Naive thymus-derived CD4-positive, alpha-beta T cell (primary cell): ENCODE results near the gene DNAJC11. TPM values are rescaled to one million over a fixed set of nuclear protein-coding genes. Genes with fewer than 3 reads are reported as not detected.
A peak's percentile ranks its signal among the peaks of the same experiment; 100 is the strongest.

Experiments used
- ATAC-seq: fragments of 150-1000 bp; cut with Tn5 transposase; 2 replicates; pipeline ENCODE4 v1.10.0; 2021; ENCODE audit warnings: mild to moderate bottlenecking, moderate library complexity
- CTCF ChIA-PET: fragments of 350-600 bp; sonication (Branson Sonifier 250); formaldehyde crosslinking; loops from one replicate; lab custom pipeline; 2021; ENCODE audit warnings: antibody characterized with exemption; lab: Charles Lee
- POLR2A ChIA-PET: fragments of 350-600 bp; sonication (Branson Sonifier 250); formaldehyde crosslinking; loops from one replicate; lab custom pipeline; 2021; ENCODE audit warnings: antibody characterized with exemption, inconsistent platforms; lab: Charles Lee
- DNase-seq, 9 donors: peaks; one replicate each; pipeline versions ENCODE4 v3.0.0 to v3.0.0-alpha.2; 2020 to 2022; ENCODE audit warnings: mixed read lengths in 1 of 9
- H3K27ac ChIP-seq: one replicate; pipeline ENCODE4 v1.7.0; 2013; ENCODE audit warnings: mild to moderate bottlenecking, low read depth, low read length, moderate library complexity
- H3K27me3 ChIP-seq, 2 donors: one replicate each; pipeline ENCODE4 v1.7.0; 2013; ENCODE audit warnings: low read length in 2 of 2, mild to moderate bottlenecking in 2 of 2, moderate library complexity in 2 of 2; ENCODE audit not compliant: control insufficient read depth in 2 of 2, insufficient read depth in 2 of 2
- H3K36me3 ChIP-seq, 3 experiments: 1 replicate in 2 of 3; 2 replicates in 1 of 3; pipeline ENCODE4 v1.7.0; 2013; ENCODE audit warnings: low read length in 3 of 3, mild to moderate bottlenecking in 3 of 3, moderate library complexity in 1 of 3; ENCODE audit not compliant: insufficient read depth in 3 of 3, control insufficient read depth in 2 of 3
- H3K4me1 ChIP-seq, 2 donors: one replicate each; pipeline ENCODE4 v1.7.0; 2013; ENCODE audit warnings: low read length in 2 of 2, mild to moderate bottlenecking in 2 of 2, moderate library complexity in 1 of 2; ENCODE audit not compliant: control insufficient read depth in 2 of 2, insufficient read depth in 2 of 2
- H3K4me3 ChIP-seq: 2 replicates; pipeline ENCODE4 v1.7.0; 2013; ENCODE audit warnings: mild to moderate bottlenecking, low read length
- H3K9me3 ChIP-seq, 3 experiments: 1 replicate in 2 of 3; 2 replicates in 1 of 3; pipeline ENCODE4 v1.7.0; 2013; ENCODE audit warnings: low read length in 3 of 3; ENCODE audit not compliant: control insufficient read depth in 2 of 3
- H3K27ac Mint-ChIP-seq, 9 donors: one replicate each; pipeline ENCODE4 v1.8.0; 2020 to 2022; ENCODE audit warnings: mixed read lengths in 9 of 9, mild to moderate bottlenecking in 8 of 9, moderate library complexity in 5 of 9, inconsistent platforms in 2 of 9
- H3K27me3 Mint-ChIP-seq, 5 donors: one replicate each; pipeline ENCODE4 v1.8.0; 2021 to 2022; ENCODE audit warnings: mixed read lengths in 5 of 5, mild to moderate bottlenecking in 1 of 5
- H3K36me3 Mint-ChIP-seq, 5 donors: one replicate each; pipeline ENCODE4 v1.8.0; 2020 to 2022; ENCODE audit warnings: mixed read lengths in 5 of 5, mild to moderate bottlenecking in 3 of 5, inconsistent platforms in 1 of 5
- H3K4me1 Mint-ChIP-seq, 7 donors: one replicate each; pipeline ENCODE4 v1.8.0; 2020 to 2022; ENCODE audit warnings: mixed read lengths in 7 of 7, mild to moderate bottlenecking in 3 of 7, inconsistent platforms in 1 of 7
- H3K4me3 Mint-ChIP-seq, 10 donors: one replicate each; pipeline ENCODE4 v1.8.0; 2020 to 2022; ENCODE audit warnings: mild to moderate bottlenecking in 10 of 10, mixed read lengths in 10 of 10, moderate library complexity in 6 of 10, inconsistent platforms in 2 of 10
- H3K9me3 Mint-ChIP-seq, 11 donors: one replicate each; pipeline ENCODE4 v1.8.0; 2020 to 2022; ENCODE audit warnings: mixed read lengths in 11 of 11, mild to moderate bottlenecking in 4 of 11, inconsistent platforms in 1 of 11, moderate library complexity in 1 of 11
- intact Hi-C, 2 donors: fragments of 100-400 bp; cut with micrococcal nuclease; formaldehyde crosslinking; loops; one replicate each; pipeline ENCODE4 v1.15.1; 2023
- polyA plus RNA-seq, 2 donors: library from polyadenylated mRNA; unstranded; fragments of 300-500 nt; fragmentation: Illumina TruSeq; gene quantifications; one replicate each; pipeline ENCODE4 v1.2.3, GENCODE V29; 2021
- total RNA-seq, 6 experiments: library from RNA in 5 of 6; stranded (reverse) in 5 of 6; gene quantifications; 1 replicate in 5 of 6; 2 replicates in 1 of 6; pipeline ENCODE4 v1.2.3 and lab custom pipeline; 2021 to 2026

The DNAJC11 gene
- total and polyA plus RNA-seq, 7 experiments from 2014 or later, result 19.2 to 49.7 (median 42.9) TPM

GRCh38 chr1:6622396-6623152, 79.0 kb downstream of the DNAJC11 start:
- H3K4me1 Mint-ChIP-seq, result peaks cover 5 to 27% (median 25%) of the 10 kb centered on the region in 7 donors
- no peak overlapping the region for H3K27ac ChIP-seq
- peak overlapping the region in 1 of 9 donors; percentile 69 for H3K27ac Mint-ChIP-seq
- no peaks in the 10 kb centered on the region for H3K9me3 Mint-ChIP-seq
- no peaks in the 10 kb centered on the region for H3K27me3 Mint-ChIP-seq
- H3K27me3 ChIP-seq, result no peaks in the 10 kb centered on the region
- H3K36me3 ChIP-seq, result peaks cover 0 to 39% (median 0%) of the 10 kb centered on the region in 3 experiments
- CTCF ChIA-PET, result interaction anchor here (1.2 to 2.0 kb wide), 3 partner anchors 18 to 21 kb away, joined by 3 to 7 read pairs (median 3); no protein-coding TSS in a partner anchor
- DNase-seq, result no peak
- POLR2A ChIA-PET, result interaction anchor here (0.6 to 14.2 kb wide), 3 partner anchors 19 to 71 kb away, joined by 3 to 246 read pairs (median 4); partner anchors contain the start of genes KLHL21 and ZBTB48
- peaks cover 0 to 9% (median 3%) of the 10 kb centered on the region in 5 donors for H3K36me3 Mint-ChIP-seq
- H3K9me3 ChIP-seq, result no peaks in the 10 kb centered on the region
- no peak for ATAC-seq
- intact Hi-C loops, result no loop called here
- peak overlapping the region in 2 of 10 donors; percentile 2 to 9 for H3K4me3 Mint-ChIP-seq
- H3K4me3 ChIP-seq, result no peak overlapping the region
- peaks cover 13 to 18% of the 10 kb centered on the region in 2 donors for H3K4me1 ChIP-seq

DNA sequence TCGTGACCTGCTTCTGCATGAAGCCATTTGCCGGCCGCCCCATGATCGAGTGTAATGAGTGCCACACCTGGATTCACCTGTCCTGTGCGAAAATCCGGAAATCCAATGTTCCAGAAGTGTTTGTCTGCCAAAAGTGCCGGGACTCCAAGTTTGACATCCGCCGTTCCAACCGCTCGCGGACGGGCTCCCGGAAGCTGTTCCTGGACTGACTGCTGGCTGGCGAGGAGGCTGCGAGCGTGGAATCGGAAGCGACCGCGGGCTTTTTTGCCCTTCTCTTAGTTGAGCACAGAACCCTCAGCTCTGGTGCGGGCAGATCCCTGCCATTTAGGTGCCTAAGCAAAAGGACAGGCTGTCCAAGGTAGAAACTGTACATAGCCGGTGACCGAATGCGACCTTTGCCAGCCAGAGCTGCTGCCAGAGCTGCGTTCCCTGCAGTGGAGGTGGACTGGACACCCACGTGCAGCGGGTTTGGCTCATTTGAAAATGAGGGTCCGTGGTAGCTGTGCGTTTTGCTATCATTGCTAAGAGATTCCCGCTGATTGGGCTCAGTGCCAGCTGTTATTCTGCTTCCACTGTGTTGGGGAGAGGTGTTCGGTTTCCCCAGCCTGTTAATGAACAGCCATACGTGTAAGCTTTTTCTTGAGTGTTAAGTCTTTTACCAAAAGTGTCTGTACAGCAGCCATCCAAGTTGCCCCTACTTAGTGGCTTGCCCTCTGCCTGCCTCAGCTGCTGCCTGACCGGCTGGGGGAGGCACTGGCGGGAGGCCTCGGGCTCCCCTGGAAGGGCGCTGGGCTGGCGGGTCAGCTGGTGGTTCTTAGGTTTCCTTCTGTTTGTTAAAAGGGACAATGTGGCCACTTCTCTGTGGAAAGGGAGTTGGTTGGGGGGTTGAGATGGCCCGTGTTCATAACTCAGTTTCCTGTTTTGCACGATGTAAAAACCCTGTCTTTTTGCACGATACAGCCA, 79.9 kb downstream of the DNAJC11 start:
- H3K4me3 Mint-ChIP-seq, result no peak overlapping the region
- H3K27ac ChIP-seq, result no peak overlapping the region
- ATAC-seq (no peak), DNase-seq (no peak)
- H3K4me1 Mint-ChIP-seq, result peaks cover under 1 to 21% (median 16%) of the 10 kb centered on the region in 7 donors
- no peaks in the 10 kb centered on the region for H3K9me3 ChIP-seq
- H3K36me3 ChIP-seq, result peaks cover 0 to 38% (median 0%) of the 10 kb centered on the region in 3 experiments
- POLR2A ChIA-PET, result interaction anchor here (0.6 to 14.2 kb wide), 8 partner anchors 18 to 172 kb away, joined by 3 to 246 read pairs (median 3); partner anchors contain the start of genes KLHL21 and ZBTB48
- CTCF ChIA-PET, result interaction anchor here (1.2 to 1.3 kb wide), 2 partner anchors 17 to 20 kb away, joined by 3 read pairs; no protein-coding TSS in a partner anchor
- H3K27ac Mint-ChIP-seq, result no peak overlapping the region
- H3K4me3 ChIP-seq, result no peak overlapping the region
- intact Hi-C loops, result no loop called here
- H3K27me3 ChIP-seq, result no peaks in the 10 kb centered on the region
- H3K36me3 Mint-ChIP-seq, result peaks cover 0 to 8% (median 3%) of the 10 kb centered on the region in 5 donors
- H3K4me1 ChIP-seq, result peaks cover 10 to 13% of the 10 kb centered on the region in 2 donors
- no peaks in the 10 kb centered on the region for H3K27me3 Mint-ChIP-seq
- no peaks in the 10 kb centered on the region for H3K9me3 Mint-ChIP-seq

DNA sequence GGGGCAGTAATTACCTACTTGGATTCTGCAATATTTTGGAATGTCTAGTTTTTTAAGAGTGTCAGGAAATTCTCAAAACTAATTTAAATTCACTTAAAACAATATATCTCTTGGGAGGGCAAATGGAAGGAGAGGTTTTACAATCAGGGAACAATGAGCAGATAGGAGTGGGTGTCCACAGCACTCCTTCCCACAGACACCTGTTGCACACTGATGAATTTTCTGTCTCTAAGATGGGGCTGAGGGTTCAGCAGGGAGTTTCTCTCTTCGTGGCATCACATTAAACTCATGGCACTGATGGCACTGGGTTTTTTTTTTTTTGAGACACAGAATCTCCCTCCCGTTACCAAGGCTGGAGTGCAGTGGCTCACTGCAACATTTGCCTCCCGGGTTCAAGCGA, 82.6 kb downstream of the DNAJC11 start:
- H3K27ac ChIP-seq, result no peak overlapping the region
- Mint-ChIP-seq H3K9me3 (no peaks in the 10 kb centered on the region), H3K27me3 (no peaks in the 10 kb centered on the region), H3K4me3 (no peak overlapping the region), H3K4me1 (peaks cover 6 to 20% (median 11%) of the 10 kb centered on the region in 7 donors), H3K27ac (no peak overlapping the region), H3K36me3 (peaks cover 0 to 7% (median 3%) of the 10 kb centered on the region in 5 donors)
- peaks cover 0 to 6% of the 10 kb centered on the region in 2 donors for H3K4me1 ChIP-seq
- peaks cover 0 to 41% (median 0%) of the 10 kb centered on the region in 3 experiments for H3K36me3 ChIP-seq
- H3K4me3 ChIP-seq, result no peak overlapping the region
- no peak for ATAC-seq
- POLR2A ChIA-PET, result interaction anchor here (1.4 to 14.2 kb wide), 2 partner anchors 15 to 40 kb away, joined by 5 to 246 read pairs; partner anchors contain the start of genes KLHL21 and ZBTB48
- intact Hi-C loops, result no loop called here
- DNase-seq, result no peak
- H3K27me3 ChIP-seq, result no peaks in the 10 kb centered on the region
- H3K9me3 ChIP-seq, result no peaks in the 10 kb centered on the region
- CTCF ChIA-PET, result no interaction called here

DNA sequence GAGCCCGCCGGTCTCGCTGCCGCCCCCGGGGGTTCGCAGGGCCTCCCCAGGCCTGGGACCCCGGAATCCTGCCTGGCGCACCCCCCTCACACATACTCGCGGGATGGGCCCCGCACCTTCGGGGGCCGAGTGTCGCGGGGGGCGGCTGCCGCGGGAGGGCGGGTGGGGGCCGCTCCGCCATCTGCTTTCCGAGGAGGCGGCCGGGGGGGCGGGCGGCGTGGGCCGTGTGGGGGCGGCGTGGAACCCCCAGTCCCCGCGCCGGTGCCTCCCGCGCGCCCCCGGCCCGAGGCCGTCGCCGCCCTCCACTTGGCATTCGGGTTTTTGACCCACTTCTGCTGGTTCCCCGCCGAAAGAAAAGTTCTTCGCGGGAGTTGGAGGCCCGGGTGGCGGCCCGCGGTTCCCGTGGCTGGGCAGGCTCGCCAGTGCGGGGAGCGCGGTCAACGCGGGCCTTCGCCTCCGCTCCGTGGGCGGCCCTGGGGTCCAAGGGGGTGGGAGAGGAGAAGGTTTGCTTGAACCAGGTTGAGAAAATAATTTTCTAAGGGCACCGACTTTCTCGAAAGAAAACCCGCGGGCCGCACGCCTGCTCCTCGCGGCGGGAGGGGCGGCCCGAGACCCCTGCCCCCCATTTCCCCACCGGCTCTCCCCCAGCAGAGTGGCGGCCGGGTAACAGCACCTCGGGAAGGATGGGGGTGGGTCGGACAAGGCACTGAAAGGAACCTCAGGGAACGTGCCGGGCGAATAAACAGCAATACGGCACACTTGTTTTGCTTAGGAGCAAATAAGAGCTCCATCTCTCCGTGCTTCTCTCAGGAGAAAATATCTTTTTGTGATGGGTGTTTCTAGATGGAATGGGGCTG, 86.5 kb downstream of the DNAJC11 start:
- no peaks in the 10 kb centered on the region for H3K9me3 ChIP-seq
- peak in 2 of 9 donors; percentile 17 to 43 for DNase-seq
- peaks cover 0 to 14% of the 10 kb centered on the region in 2 donors for H3K4me1 ChIP-seq
- intact Hi-C loops, result no loop called here
- no peak overlapping the region for H3K4me3 ChIP-seq
- ChIA-PET POLR2A (interaction anchor here (0.6 to 14.2 kb wide), 5 partner anchors 9 to 124 kb away, joined by 3 to 246 read pairs (median 5); partner anchors contain the start of genes KLHL21, NOL9 and ZBTB48), CTCF (interaction anchor here (0.9 to 1.6 kb wide), 2 partner anchors 35 to 40 kb away, joined by 4 to 5 read pairs; partner anchors contain the start of gene ZBTB48)
- no peaks in the 10 kb centered on the region for H3K9me3 Mint-ChIP-seq
- H3K27ac Mint-ChIP-seq, result peak overlapping the region; percentile 3 to 93 (median 82)
- H3K4me1 Mint-ChIP-seq, result peaks cover 16 to 37% (median 25%) of the 10 kb centered on the region in 7 donors
- H3K27me3 Mint-ChIP-seq, result peaks cover 0 to 2% (median 0%) of the 10 kb centered on the region in 5 donors
- peak overlapping the region; percentile 57 to 93 (median 79) for H3K4me3 Mint-ChIP-seq
- ATAC-seq, result no peak
- peaks cover 0 to 21% (median 0%) of the 10 kb centered on the region in 3 experiments for H3K36me3 ChIP-seq
- H3K27me3 ChIP-seq, result no peaks in the 10 kb centered on the region
- H3K36me3 Mint-ChIP-seq, result peaks cover 0 to 5% (median 2%) of the 10 kb centered on the region in 5 donors
- peak overlapping the region; percentile 72 for H3K27ac ChIP-seq

DNA sequence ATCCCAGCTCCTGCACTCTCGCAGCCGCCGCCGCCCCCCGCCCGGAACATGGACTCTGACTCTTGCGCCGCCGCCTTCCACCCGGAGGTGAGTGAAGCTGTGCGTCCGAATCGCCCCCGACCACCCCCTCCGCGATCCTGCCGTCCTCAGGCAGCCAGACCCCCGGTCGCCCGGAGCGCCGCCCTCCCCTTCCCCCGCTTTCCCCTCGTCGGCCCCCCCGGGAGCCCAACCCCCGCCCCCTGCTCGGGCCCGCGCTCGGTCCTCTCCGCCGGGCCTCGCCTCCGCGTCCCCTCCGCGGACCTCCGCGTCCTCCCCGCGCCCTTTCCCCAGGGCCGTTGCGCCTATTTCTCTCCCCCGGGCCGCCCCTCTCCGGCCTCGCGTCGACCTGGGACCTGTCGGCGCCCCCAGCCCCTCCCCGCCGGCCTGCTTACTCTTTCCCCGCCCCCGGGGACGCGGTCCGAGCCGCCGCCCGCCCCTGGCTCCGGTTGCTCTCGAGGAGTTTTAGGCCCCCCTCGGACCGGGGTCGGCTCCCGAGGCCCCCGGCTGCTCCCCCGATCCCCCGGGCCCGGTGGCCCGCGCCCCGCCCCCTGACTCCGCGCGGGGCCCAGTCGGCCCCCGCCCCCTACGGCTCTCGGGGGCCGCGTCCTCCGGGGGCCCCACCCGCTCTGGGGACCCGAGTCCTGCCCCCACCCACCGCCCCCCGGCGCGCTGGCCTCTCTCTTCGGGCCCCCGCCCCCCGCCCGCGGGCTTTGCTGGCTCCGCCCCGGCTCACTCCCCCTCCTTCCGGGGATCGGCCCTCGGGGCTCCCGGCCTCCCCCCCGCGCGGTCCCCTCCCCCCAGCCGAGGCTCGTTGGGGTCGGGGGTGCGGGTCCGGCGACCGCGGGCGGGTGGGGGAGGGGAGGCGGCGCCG, 87.3 kb downstream of the DNAJC11 start:
- DNase-seq (peak in 7 of 9 donors; percentile 23 to 80 (median 34)), ATAC-seq (no peak)
- Mint-ChIP-seq H3K27ac (peak overlapping the region in 1 of 9 donors; percentile 80), H3K36me3 (no peaks in the 10 kb centered on the region), H3K9me3 (no peaks in the 10 kb centered on the region), H3K4me1 (peaks cover 16 to 37% (median 25%) of the 10 kb centered on the region in 7 donors), H3K27me3 (peaks cover 0 to 2% (median 0%) of the 10 kb centered on the region in 5 donors), H3K4me3 (peak overlapping the region; percentile 25 to 97 (median 90))
- ChIA-PET POLR2A (interaction anchor here (0.9 to 1.3 kb wide), 6 partner anchors 9 to 154 kb away, joined by 3 to 27 read pairs (median 3); partner anchors contain the start of genes KLHL21, NOL9 and THAP3), CTCF (no interaction called here)
- intact Hi-C loops, result no loop called here
- no peaks in the 10 kb centered on the region for H3K9me3 ChIP-seq
- H3K4me1 ChIP-seq, result peaks cover 0 to 14% of the 10 kb centered on the region in 2 donors
- no peaks in the 10 kb centered on the region for H3K27me3 ChIP-seq
- H3K36me3 ChIP-seq, result peaks cover 0 to 12% (median 0%) of the 10 kb centered on the region in 3 experiments
- peak overlapping the region; percentile 39 for H3K4me3 ChIP-seq
- H3K27ac ChIP-seq, result peak overlapping the region; percentile 82
